PC-9 (cell line): Measurements from ENCODE around the gene UBAP1. TPM values are rescaled to one million over a fixed set of nuclear protein-coding genes. Genes with fewer than 3 reads are reported as not detected.
A peak's percentile ranks its signal among the peaks of the same experiment; 100 is the strongest.

Experiments used
- BruUV-seq: library from RNA; stranded (reverse); fragments of 400-500 nt; replicated peaks from 2 replicates; lab custom pipeline; 2021; lab: Mats Ljungman, UMichigan
- CTCF ChIA-PET: fragments of 300-600 bp; sonication (Branson Sonifier 250); formaldehyde crosslinking; loops from one replicate; lab custom pipeline; 2022; ENCODE audit warnings: antibody characterized with exemption; lab: Charles Lee
- POLR2A ChIA-PET: fragments of 300-600 bp; sonication (Branson Sonifier 250); formaldehyde crosslinking; loops from one replicate; lab custom pipeline; 2022; ENCODE audit warnings: antibody characterized with exemption; ENCODE audit not compliant: unreplicated experiment; lab: Charles Lee
- DNase-seq, 2 experiments: peaks; one replicate each; pipeline versions ENCODE4 v3.0.0 to v3.0.0-alpha.2; 2015 to 2022; ENCODE audit warnings: mixed read lengths in 1 of 2
- H2AFZ ChIP-seq: fragments of 200-600 bp; sonication (generic); 2 replicates; pipeline ENCODE4 v1.8.1; 2017; ENCODE audit warnings: antibody characterized with exemption
- H3F3A ChIP-seq: fragments of 200-600 bp; sonication (generic); 2 replicates; pipeline ENCODE4 v1.8.1; 2017; ENCODE audit warnings: antibody characterized with exemption, mild to moderate bottlenecking, low read depth; ENCODE audit not compliant: insufficient read depth
- H3K27ac ChIP-seq: fragments of 200-600 bp; sonication (generic); 2 replicates; pipeline ENCODE4 v1.6.1; 2016; ENCODE audit warnings: mixed run types
- H3K27me3 ChIP-seq: fragments of 200-600 bp; sonication (generic); 2 replicates; pipeline ENCODE4 v1.6.1; 2016; ENCODE audit warnings: low read depth, mixed run types; ENCODE audit not compliant: insufficient read depth
- H3K36me3 ChIP-seq: fragments of 200-600 bp; sonication (generic); 2 replicates; pipeline ENCODE4 v1.6.1; 2016; ENCODE audit warnings: low read depth, mixed run types
- H3K4me1 ChIP-seq: fragments of 200-600 bp; sonication (generic); replicated peaks from 2 replicates; pipeline ENCODE4 v1.6.1; 2016; ENCODE audit warnings: mixed run types; ENCODE audit not compliant: insufficient read depth
- H3K4me2 ChIP-seq: fragments of 200-600 bp; sonication (generic); 2 replicates; pipeline ENCODE4 v1.6.1; 2017; ENCODE audit warnings: mixed run types
- H3K4me3 ChIP-seq: fragments of 200-600 bp; sonication (generic); 2 replicates; pipeline ENCODE4 v1.6.1; 2016; ENCODE audit warnings: mixed run types
- H3K79me2 ChIP-seq: fragments of 200-600 bp; sonication (generic); 2 replicates; pipeline ENCODE4 v1.6.1; 2017; ENCODE audit warnings: low read depth, mixed run types
- H3K9me2 ChIP-seq: fragments of 200-600 bp; sonication (generic); 2 replicates; pipeline ENCODE4 v1.8.1; 2017; ENCODE audit warnings: mild to moderate bottlenecking; ENCODE audit not compliant: insufficient read depth
- H3K9me3 ChIP-seq: fragments of 200-600 bp; sonication (generic); 2 replicates; pipeline ENCODE4 v1.8.1; 2016; ENCODE audit warnings: low read depth; ENCODE audit not compliant: insufficient read depth
- H4K20me1 ChIP-seq: fragments of 200-600 bp; sonication (generic); 2 replicates; pipeline ENCODE4 v1.8.1; 2017; ENCODE audit not compliant: insufficient read depth
- EZH2 ChIP-seq: fragments of 200-600 bp; sonication (generic); IDR thresholded peaks from 2 replicates; pipeline ENCODE4 v1.8.0; 2017; ENCODE audit warnings: antibody characterized with exemption, low read depth
- intact Hi-C: fragments of 100-400 bp; cut with micrococcal nuclease; formaldehyde crosslinking; loops from one replicate; pipeline ENCODE4 v1.10.0; 2022; ENCODE audit not compliant: unreplicated experiment
- total RNA-seq: library from RNA; stranded (reverse); gene quantifications from 2 replicates; pipeline ENCODE4 v1.2.3, GENCODE V29; 2021
- TF ChIP-seq, protein P1 (sequence below): fragments of 200-600 bp; sonication (generic); conservative IDR thresholded peaks from 2 replicates; pipeline ENCODE4 v1.6.1; 2017; ENCODE audit warnings: mixed run types, antibody characterized with exemption, mild to moderate bottlenecking, moderate library complexity

UBAP1 gene
- total RNA-seq, 1 experiment from 2014 or later: 33.8 TPM

DNA sequence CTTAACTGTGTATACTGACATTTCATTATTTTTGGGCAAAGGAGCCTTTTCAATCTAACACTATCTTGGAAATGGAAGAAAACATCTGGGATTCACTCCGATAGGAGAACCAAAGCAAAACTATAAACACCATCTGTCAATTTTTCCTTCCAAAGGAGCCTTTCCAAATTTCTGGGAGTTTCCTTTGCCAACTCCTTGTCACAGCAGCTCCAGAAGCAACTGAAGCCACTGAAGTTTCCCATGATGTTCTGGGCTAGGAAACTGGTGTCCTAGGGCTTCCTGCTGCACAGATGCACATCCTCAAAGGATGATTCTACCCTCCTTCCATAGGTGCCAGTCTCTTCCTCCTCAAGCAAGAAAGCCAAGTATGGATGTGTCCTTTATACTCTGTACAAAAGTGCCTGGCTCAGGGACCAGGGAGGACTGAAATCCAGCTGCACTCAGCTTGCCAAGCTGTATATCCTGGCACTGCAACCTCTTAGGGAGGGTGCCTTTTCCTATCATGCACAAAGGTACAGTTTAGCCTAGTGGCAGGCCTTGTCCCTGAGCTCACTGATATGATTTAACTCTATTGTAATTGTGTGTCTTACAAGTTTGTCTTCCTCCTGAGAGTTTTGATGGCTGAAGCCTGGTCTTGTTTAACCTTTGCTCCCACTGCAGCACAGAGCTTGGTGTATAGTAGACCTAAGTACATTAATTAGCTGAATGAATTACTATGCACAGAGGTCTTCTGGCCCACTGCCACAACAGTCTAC is 8.4 kb upstream of the UBAP1 start:
- Histone ChIP-seq H3K4me3 (no peak overlapping the region), H3K36me3 (no peaks in the 10 kb centered on the region), H3K27me3 (no peaks in the 10 kb centered on the region), H3K27ac (no peak overlapping the region), H3K79me2 (no peaks in the 10 kb centered on the region), H3K4me1 (peaks cover 7% of the 10 kb centered on the region), H2AFZ (no peak overlapping the region), H3K9me2 (no peaks in the 10 kb centered on the region), H3F3A (peaks cover 4% of the 10 kb centered on the region; the same call in 1 of the 2 replicates), H3K9me3 (no peaks in the 10 kb centered on the region), H3K4me2 (no peak overlapping the region), H4K20me1 (no peaks in the 10 kb centered on the region)
- BruUV-seq: no TSS peak
- intact Hi-C loops: no loop called here
- TF ChIP-seq EZH2: no peak
- TF ChIP-seq, protein P1, sequence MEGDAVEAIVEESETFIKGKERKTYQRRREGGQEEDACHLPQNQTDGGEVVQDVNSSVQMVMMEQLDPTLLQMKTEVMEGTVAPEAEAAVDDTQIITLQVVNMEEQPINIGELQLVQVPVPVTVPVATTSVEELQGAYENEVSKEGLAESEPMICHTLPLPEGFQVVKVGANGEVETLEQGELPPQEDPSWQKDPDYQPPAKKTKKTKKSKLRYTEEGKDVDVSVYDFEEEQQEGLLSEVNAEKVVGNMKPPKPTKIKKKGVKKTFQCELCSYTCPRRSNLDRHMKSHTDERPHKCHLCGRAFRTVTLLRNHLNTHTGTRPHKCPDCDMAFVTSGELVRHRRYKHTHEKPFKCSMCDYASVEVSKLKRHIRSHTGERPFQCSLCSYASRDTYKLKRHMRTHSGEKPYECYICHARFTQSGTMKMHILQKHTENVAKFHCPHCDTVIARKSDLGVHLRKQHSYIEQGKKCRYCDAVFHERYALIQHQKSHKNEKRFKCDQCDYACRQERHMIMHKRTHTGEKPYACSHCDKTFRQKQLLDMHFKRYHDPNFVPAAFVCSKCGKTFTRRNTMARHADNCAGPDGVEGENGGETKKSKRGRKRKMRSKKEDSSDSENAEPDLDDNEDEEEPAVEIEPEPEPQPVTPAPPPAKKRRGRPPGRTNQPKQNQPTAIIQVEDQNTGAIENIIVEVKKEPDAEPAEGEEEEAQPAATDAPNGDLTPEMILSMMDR: no peak
- CTCF ChIA-PET: no interaction called here
- POLR2A ChIA-PET: interaction anchor here (0.5 to 0.6 kb wide), 2 partner anchors 8 to 96 kb away, joined by 5 to 7 read pairs; no protein-coding TSS in a partner anchor
- no peak for DNase-seq

DNA sequence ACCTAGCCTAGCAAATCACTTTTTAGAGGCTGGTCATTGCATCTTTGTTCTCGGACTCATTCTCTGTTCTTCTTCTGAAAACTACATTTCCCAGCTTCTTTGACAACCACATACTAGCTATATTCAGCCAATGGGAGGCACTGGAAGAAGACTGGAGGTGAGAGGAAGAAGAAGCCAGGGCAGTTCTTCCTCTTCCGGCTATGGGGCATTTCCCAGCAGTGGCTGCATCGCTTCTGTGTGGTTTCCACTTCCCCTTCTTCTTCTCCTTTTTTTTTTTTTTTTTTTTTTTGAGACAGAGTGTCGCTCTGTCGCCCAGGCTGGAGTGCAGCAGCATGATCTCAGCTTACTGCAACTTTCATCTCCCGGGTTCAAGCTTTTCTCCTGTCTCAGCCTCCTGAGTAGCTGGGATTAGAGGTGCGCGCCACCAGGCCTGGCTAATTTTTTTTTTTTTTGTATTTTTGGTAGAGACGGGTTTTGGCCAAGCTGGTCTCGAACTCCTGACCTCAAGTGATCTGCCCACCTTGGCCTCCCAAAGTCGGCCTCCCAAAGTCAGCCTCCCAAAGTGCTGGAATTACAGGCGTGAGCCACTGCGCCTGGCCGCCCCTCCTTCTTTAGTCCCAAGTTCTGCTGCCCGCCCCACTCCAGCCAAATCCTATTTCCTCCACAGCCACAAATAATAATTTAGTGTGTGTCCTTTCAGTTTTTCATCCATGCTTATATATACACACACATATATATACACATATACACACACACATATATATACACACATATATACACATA is 6.9 kb upstream of the UBAP1 start:
- Histone ChIP-seq H3K4me1 (peaks cover 14% of the 10 kb centered on the region), H3K9me2 (no peaks in the 10 kb centered on the region), H3K9me3 (no peaks in the 10 kb centered on the region), H3K27ac (no peak overlapping the region), H3K79me2 (no peaks in the 10 kb centered on the region), H3K4me3 (no peak overlapping the region), H2AFZ (no peak overlapping the region), H4K20me1 (no peaks in the 10 kb centered on the region), H3K36me3 (no peaks in the 10 kb centered on the region), H3F3A (peaks cover 17% of the 10 kb centered on the region), H3K27me3 (no peaks in the 10 kb centered on the region), H3K4me2 (no peak overlapping the region)
- no TSS peak for BruUV-seq
- no peak for DNase-seq
- CTCF ChIA-PET: no interaction called here
- TF ChIP-seq, protein P1: no peak
- intact Hi-C loops: no loop called here
- POLR2A ChIA-PET: no interaction called here

DNA sequence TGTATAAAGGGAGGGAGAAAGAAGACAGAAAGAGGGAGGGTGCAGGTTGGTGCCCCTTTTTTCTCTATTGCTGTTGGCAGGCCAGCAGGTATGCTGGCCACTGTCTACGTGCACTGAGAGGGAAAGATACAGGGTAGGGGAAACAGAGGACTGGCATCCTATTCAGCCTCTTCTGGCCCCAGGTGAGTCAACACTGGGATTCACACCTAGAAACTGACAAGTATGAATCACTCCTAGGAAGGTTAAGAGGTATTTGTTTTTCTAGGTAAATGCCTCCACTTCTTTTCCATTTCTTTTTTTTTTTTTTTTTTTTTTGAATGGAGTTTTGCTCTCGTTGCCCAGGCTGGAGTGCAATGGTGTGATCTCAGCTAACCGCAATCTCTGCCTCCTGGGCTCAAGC is 2.8 kb upstream of the UBAP1 start:
- no TSS peak for BruUV-seq

More for the DNA sequence above, 2.8 kb upstream of the UBAP1 start:
- no peaks in the 10 kb centered on the region for H4K20me1 ChIP-seq
- H3K36me3 ChIP-seq: no peaks in the 10 kb centered on the region
- H3K4me2 ChIP-seq: peak overlapping the region; percentile 45
- peak; percentile 38 to 87 for DNase-seq
- peaks cover 26% of the 10 kb centered on the region for H3K79me2 ChIP-seq
- H3F3A ChIP-seq: peaks cover 32% of the 10 kb centered on the region
- no peak overlapping the region for H3K4me3 ChIP-seq
- TF ChIP-seq, protein P1: no peak
- TF ChIP-seq EZH2: no peak
- intact Hi-C loops: loop anchor here (2.0 kb wide), 1 partner anchor 49 kb away; the partner anchor contains the start of gene DCAF12
- no peaks in the 10 kb centered on the region for H3K9me3 ChIP-seq
- CTCF ChIA-PET: no interaction called here
- POLR2A ChIA-PET: no interaction called here
- peaks cover 20% of the 10 kb centered on the region for H3K4me1 ChIP-seq
- H3K27ac ChIP-seq: peak overlapping the region; percentile 82
- H3K9me2 ChIP-seq: no peaks in the 10 kb centered on the region
- H2AFZ ChIP-seq: no peak overlapping the region
- H3K27me3 ChIP-seq: no peaks in the 10 kb centered on the region
